ENCODE measurements around the gene SAG.
A peak's percentile ranks its signal among the peaks of the same experiment; 100 is the strongest.

SAG gene

DNA sequence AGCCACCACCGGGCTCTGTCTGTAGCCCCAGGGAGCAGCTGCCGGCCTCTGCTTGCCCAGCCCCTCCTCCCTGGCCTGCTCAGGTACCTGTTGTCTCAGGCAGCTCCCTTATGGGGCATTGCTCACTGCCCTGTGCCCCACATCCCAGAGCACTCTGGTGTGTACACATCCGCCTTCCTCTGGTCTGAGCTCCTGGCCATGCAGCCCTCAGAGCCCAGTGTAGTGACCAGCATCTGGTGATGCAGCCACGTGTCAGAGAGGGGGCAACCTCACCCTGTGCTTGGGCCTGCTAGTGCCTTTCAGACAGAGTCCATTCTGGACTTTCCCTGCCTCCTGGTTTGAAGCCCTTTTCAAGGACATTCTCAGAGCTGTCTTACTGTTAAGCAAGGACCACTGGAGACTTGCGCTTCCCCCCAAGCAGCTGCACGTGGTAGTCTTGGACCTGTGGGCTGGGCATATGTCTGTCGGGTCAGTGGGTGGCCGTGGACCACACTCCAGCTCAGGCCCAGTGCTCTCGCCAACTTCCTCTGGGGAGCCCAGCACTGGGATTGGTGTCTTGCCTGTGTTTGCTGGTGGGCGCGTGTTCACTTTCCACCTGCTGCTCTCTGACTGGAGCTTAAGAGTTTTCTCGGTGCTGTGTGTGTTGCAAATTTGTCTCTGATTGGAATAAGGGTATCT, 77.3 kb downstream of the SAG start:
- DNase-seq (ENCODE audit: extremely low spot score) = no peak
- CTCF ChIA-PET = interaction anchor here (0.8 to 2.7 kb wide), 13 partner anchors 11 to 473 kb away, joined by 3 to 13 read pairs (median 6); partner anchors contain the start of gene DGKD
- TF ChIP-seq, protein P1, sequence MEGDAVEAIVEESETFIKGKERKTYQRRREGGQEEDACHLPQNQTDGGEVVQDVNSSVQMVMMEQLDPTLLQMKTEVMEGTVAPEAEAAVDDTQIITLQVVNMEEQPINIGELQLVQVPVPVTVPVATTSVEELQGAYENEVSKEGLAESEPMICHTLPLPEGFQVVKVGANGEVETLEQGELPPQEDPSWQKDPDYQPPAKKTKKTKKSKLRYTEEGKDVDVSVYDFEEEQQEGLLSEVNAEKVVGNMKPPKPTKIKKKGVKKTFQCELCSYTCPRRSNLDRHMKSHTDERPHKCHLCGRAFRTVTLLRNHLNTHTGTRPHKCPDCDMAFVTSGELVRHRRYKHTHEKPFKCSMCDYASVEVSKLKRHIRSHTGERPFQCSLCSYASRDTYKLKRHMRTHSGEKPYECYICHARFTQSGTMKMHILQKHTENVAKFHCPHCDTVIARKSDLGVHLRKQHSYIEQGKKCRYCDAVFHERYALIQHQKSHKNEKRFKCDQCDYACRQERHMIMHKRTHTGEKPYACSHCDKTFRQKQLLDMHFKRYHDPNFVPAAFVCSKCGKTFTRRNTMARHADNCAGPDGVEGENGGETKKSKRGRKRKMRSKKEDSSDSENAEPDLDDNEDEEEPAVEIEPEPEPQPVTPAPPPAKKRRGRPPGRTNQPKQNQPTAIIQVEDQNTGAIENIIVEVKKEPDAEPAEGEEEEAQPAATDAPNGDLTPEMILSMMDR (IDR thresholded peaks at IDR 0.05; ENCODE audit: control extremely low read depth, extremely low read depth, low read depth, missing control alignments) = no peak
- POLR2A ChIA-PET = interaction anchor here (0.6 kb wide), 1 partner anchor 134 kb away, joined by 3 read pairs; the partner anchor contains the start of gene ATG16L1

DNA sequence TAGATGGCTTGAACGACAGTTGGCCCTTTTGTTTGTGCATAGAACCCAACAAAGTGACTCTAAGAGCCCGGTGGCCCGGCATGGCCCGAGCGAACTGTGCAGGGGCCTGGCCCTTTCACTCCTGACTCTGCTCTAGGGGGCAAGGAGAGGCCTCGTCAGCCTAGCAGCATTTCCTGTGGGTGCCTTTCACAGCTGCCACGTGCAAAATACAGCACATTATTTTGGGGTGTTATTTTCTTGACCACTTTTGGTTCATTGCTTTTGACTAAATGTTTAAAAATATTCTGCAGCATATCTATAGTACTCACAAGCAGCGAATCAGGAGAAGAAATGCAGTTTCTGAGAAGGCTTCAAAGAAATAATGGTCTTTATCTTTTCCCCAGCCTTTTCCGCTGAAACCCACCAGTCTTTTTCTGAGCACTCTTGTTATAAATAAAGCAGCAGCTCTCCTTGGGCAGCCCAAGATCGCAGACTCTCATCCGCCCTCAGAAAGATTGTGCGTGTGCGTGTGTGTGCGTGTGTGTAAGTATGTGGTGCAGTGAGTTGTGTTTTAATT, 78.0 kb downstream of the SAG start:
- TF ChIP-seq, protein P1 (IDR thresholded peaks at IDR 0.05; ENCODE audit: control extremely low read depth, extremely low read depth, low read depth, missing control alignments) = no peak
- POLR2A ChIA-PET = interaction anchor here (0.6 kb wide), 1 partner anchor 134 kb away, joined by 3 read pairs; the partner anchor contains the start of gene ATG16L1
- CTCF ChIA-PET = interaction anchor here (0.8 to 2.7 kb wide), 9 partner anchors 11 to 472 kb away, joined by 3 to 13 read pairs (median 6); partner anchors contain the start of gene DGKD
- DNase-seq (ENCODE audit: extremely low spot score) = peak; percentile 69

DNA sequence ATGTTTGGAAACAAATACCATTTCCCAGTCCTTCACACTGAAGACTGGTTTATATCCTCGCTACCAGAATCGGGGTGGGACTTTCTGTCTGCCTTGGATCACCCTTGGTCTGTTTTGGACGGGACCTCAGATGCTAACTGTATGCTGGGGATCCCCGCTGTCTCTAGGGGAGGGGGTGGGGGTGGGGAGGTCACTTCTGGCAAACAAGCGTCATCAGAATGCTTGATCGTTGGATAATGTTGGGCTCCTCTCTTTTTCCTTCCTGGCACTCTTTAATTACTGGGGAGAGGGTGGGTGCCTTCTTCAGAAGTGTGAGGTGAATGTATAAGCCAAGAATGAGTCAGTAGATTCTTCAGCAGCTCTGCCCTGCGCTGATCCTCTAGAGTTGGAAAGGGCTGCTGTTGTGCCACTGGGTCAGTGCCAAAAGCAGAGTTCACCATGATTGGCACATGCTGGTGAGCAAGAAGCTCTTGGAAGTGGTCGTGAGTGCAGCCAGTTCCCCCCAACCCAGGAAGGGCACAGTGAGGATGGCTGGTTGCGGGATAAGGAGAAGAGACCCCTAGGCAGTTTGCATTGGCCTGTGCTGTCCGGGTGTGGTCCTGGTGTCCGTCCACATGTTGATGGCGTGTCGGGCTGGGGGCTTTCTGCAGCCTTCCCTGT, 78.9 kb downstream of the SAG start:
- no peak for DNase-seq (ENCODE audit: extremely low spot score)

DNA sequence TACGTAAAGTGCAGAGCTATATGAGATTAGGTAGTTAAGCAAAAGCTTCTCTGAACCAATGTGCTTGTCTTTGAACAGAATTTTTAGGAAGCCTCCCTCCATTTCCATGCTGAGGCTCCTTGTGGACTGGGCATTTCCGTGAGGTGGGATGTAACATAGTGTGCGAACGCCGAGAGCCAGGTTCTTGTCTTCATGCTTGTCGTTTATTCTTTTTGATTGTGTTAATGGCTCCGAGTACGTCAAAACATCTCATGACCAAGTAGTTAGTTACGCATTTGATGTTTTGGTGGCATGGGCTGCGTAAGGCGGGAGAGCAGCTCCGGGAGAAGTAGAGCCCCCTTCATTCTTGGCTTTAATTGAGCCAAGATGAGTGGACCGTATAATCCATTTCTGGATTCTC, 79.6 kb downstream of the SAG start:
- no peak for DNase-seq (ENCODE audit: extremely low spot score)
- TF ChIP-seq, protein P1 (IDR thresholded peaks at IDR 0.05; ENCODE audit: control extremely low read depth, extremely low read depth, low read depth, missing control alignments) = no peak
- CTCF ChIA-PET = interaction anchor here (0.7 to 1.8 kb wide), 5 partner anchors 12 to 56 kb away, joined by 3 to 6 read pairs (median 4); partner anchors contain the start of gene DGKD
- POLR2A ChIA-PET = no interaction called here

More for the DNA sequence above, 78.9 kb downstream of the SAG start:
- CTCF ChIA-PET = interaction anchor here (0.7 to 1.8 kb wide), 2 partner anchors 18 to 33 kb away, joined by 3 to 6 read pairs; partner anchors contain the start of gene DGKD
- POLR2A ChIA-PET = no interaction called here
- TF ChIP-seq, protein P1 (IDR thresholded peaks at IDR 0.05; ENCODE audit: control extremely low read depth, extremely low read depth, low read depth, missing control alignments) = no peak

DNA sequence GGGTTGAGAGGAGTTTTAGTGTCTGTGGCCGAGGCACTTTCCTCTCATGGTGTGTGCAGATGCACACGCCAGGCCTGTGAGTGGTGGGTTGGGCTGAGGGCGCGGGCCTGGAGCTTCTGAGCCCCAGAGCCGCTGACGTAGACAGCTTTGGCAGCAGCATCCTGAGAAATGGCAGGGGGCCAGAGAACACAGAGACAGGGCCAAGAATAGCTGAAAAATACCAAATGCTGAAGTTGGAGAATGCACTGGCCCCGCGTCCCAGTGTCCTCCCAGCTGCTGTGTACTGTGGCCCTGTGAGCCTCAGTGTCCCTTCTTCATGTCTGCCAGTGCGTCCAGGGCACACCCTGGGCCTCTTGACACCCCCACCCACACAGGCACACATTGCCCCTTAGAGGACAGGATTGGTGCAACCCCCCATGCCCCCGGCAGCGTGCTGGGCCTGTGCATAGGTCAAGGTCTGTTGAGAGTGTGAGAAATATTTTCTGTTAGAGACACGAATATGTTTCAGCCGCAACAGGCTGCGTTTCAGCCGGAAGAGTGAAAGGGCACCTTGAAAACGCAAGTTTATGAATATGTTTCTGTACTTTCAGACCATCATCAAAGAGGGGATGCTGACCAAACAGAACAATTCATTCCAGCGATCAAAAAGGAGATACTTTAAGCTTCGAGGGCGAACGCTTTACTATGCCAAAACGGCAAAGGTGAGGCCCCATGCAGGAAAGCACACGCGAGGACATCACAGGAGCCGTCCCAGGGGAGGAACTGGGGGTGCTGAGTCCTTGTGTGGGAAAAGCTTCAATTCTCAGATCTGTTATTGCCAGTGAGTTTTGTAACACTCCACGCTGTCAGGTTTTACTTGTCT, 80.3 kb downstream of the SAG start:
- no peak for DNase-seq (ENCODE audit: extremely low spot score)
- TF ChIP-seq, protein P1 (IDR thresholded peaks at IDR 0.05; ENCODE audit: control extremely low read depth, extremely low read depth, low read depth, missing control alignments) = no peak
- ChIA-PET POLR2A (no interaction called here), CTCF (interaction anchor here (1.0 to 1.8 kb wide), 4 partner anchors 11 to 55 kb away, joined by 3 to 6 read pairs (median 4); partner anchors contain the start of gene DGKD)

Measured in GM10248 (cell line).